GM21515 (cell line): ENCODE data around the gene SLC12A7.
A peak's percentile ranks its signal among the peaks of the same experiment; 100 is the strongest.

Source experiments
- ATAC-seq: cut with Tn5 transposase; IDR thresholded peaks from one replicate; pipeline ENCODE4 v1.9.1; 2021; ENCODE audit not compliant: unreplicated experiment

Gene SLC12A7

DNA sequence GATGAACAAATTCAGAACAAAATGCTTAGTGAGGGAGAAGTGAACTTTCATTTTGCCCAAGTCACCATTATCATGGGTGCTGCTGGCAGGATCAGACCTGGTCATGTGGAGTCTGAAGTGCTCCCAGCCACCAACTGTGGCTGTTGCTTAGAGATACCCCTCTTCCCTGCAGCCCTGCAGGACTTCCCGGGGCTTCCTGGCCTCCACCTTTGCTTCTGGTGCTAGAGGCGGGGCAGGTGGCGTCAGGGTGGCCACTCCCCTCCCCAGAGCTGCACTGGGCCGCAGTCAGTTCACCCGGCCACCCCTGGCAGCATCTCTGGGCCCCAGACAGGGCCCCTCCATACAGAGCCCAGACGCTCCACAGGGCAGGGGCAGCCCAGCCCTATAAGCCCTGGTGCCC lies 30.0 kb upstream of the SLC12A7 start:
- ATAC-seq = no peak

DNA sequence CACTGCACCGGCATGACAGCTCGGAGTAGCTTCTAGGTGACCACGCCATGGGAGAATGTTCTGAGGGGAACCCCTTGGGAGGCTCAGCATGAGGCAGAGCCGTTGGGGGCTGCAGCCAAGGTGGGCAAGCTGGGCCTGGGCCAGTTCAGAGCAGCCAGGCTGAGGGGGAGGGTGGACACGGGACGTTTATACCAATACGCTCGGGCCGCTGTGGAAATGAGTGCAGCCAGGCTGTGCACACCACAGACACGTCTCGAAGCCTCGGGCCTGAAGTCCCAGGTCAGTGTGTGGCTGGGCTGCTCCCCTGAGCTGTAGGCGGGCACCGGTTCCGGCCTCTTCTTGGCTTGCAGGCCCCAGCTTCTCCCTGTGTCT lies 28.9 kb upstream of the SLC12A7 start:
- ATAC-seq = no peak

DNA sequence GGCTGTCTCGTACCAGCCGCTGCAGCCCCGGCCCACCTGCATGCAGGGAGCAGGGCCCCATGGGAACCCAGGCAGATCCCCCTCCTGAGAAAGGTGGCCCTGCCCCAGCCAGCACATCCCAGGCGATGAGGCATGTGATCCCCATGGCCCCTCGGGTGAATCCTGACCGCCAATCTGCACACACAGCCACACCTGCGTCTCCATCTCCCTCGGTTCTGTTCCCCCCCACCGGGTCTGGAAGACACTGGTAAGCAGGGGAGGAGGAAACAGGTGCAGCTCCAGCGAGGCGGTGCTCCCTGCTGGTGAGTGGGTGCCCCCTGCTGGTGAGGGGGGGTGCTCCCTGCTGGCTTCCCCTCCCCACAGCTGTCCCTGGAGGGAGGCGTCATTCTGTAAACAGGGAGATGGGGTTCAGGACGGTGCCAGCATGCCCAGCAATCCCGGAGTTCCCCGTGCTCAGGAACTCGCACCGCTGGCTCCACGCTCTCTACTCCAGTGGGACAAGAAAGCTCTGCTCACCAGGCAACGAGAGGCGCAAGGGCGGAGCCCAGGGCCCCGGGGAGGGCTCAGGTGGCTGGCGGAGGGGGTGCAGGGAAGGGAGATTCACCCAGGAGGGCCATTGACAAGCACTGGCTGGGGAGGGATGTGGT lies 28.4 kb upstream of the SLC12A7 start:
- peak; percentile 64 for ATAC-seq

DNA sequence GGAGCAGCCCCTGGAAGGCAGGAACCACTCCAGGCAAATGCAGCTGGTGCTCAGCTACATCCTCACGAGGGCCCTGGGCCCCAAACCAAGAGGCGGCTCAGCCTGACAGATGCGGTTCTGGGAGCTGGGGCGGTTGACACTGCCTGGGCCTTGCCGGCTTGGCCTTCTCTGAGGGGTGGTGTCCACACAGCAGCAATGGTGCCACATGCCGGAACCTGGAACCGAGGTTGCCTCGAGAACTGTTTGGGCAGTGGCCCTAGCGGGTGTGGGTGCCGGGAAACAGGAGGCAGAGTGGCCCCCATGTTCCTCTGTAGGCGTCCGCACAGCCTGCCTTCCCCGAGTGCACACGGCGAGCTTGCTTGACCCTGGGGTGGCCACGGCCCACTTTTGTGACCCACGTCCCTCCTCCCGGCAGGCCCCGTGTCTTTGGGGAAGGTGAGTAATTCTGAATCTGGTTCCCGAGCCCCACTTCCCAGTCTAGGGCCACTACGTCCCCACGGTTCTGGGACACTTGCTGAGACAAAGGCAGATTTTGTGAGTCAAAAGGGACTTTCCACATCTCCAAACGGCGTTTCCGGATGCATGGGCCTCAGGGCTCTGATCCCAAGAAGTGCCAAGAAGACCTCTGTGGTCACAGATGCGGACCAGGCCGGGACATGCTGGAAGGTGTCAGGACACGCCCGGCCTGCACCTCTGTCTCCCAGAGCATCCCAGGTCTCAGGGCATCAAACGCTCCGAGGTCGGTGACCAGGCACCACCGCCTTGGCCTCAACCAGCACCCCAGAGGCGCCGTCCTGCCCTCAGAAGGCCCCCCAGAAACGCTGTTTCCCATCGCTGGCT lies 27.7 kb upstream of the SLC12A7 start:
- ATAC-seq = no peak

DNA sequence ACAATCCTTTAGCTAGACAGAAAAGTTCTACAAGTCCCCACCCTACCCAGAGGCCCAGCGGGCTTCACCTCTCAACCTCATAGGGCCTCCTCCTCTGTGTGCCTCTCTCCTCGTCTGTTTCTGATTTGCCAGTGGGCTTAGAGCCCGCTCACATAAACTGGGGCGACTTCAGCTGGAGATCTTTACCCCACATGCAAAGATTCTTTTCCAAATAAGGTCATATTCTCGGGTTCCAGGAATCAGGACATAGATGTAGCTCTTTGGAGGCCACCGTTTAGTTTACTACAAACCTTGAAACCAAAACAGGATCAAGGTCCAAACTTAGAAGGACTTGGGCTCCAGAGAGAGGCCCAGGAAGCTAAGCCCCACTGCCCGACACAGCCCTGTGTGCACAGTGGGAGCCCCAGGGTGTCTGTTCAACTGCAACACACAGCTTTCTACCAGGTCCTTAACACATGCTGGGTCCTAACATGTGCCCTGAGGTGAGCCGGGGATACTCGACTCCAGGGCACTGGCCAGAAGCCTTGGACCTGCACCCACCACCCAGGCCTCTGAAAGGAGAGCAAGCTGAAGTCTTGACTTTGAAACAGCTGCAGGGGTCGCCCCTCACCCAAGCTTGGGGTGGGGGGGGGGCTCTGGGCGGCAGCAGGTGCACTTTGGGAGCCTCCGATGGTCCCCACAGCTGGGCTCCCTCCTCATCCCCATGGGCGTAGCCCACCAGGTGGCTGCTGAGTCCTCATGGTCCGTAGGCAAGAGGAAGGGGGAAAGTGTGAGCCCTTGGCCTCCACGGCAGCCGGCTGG lies 26.8 kb upstream of the SLC12A7 start:
- ATAC-seq = no peak

DNA sequence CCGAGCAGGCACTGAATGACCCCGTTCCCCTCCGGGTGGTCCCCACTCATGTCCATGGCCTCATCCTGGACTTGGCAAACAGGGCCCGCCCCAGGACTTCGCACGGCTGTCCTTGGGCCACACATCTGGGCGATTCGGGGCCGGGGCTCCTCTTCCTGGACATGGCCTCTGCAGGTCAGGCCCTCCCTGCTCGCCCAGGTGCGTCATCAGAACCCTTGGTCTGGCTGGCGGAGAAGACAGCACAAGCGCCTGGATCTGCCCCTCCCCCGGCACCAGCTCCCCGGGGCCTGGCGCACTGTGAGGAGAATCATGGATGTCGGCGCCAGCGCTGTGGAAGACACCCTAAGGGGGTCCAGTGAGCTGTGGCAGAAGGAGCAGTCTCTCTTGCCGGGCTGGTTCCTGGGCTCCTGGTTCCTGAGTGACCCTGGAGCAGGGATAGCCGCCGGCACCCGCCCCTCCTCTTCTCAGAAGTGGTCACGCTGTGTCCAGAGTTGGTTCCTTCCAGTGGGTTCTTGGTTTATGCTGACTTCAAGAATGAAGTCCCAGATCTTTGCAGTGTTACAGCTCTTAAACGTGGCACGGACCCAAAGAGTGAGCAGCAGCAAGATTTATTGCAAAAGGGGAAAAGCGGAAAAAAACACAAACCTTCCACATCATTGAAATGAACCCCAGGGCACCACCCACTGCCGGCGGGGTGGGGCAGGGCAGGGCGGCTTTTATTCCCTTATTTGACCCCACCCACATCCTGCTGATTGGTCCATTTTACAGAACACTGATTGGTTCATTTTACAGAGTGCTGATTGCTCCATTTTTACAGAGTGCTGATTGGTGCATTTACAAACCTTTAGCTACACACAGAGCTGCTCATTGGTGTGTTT lies 25.9 kb upstream of the SLC12A7 start:
- no peak for ATAC-seq

DNA sequence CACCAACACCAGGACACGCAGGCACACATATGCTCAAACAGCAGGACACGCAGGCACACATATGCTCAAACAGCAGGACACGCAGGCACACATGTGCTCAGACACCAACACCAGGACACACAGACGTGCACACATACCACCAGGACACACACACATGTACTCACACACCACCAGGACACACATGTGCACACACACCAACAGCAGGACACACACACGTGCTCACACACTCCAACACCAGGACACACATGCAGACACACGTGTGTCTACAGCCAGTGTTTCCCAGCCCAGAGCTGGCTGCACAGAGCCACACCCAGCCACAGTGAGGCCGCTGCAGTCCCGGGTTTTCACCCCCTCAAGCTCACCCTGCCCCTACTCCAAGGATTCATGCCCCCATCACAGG lies 25.0 kb upstream of the SLC12A7 start:
- ATAC-seq = no peak

DNA sequence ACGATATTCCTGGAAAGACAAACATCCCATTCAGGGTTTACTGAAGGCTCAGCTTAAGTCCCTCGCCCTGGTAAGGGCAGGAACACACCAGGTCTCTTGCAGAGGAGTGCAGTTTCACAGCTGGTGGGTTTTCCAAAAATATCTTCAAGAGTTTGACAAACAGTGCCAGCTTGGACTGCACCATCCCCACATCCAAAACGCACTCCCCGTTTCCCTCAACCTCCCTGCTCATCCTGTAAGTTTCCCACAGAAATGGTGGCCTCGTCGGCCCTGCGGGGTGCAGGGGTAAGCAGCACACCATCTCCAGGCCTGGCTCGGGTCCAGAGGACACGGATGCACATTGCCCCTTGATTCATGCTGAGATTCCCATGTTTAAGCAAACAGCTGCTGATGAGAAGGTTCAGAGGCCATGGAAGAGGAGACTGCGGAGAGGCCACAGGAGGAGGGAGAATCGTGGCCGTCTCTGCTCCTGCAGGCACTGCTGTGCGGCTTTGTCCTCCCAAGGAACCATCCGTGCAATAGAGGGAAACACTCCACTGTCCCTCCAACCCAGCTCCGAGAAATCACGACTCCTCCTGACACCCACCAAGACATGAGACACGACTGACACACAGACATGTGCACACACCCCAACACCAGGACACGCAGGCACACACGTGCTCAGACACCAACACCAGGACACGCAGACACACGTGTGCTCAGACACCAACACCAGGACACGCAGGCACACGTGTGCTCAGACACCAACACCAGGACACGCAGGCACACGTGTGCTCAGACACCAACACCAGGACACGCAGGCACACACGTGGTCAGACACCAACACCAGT lies 24.0 kb upstream of the SLC12A7 start:
- ATAC-seq = no peak

DNA sequence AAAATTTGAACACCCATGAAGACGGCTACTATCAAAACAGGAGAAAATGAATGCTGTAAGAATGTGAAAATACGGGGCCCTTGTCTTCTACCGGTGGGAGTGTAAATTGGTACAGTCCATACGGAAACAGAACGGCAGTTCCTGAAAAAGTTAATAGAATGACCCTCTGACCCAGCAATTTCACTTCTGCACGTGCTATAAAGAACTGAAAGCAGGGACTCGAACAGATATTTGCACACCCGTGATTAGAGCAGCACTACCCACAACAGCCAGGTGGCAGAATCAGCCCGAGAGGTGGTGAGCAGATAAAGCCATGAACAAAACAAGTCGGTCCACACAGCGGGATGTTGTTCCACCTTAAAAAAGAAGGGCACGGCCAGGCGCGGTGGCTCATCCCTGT lies 22.6 kb upstream of the SLC12A7 start:
- no peak for ATAC-seq

DNA sequence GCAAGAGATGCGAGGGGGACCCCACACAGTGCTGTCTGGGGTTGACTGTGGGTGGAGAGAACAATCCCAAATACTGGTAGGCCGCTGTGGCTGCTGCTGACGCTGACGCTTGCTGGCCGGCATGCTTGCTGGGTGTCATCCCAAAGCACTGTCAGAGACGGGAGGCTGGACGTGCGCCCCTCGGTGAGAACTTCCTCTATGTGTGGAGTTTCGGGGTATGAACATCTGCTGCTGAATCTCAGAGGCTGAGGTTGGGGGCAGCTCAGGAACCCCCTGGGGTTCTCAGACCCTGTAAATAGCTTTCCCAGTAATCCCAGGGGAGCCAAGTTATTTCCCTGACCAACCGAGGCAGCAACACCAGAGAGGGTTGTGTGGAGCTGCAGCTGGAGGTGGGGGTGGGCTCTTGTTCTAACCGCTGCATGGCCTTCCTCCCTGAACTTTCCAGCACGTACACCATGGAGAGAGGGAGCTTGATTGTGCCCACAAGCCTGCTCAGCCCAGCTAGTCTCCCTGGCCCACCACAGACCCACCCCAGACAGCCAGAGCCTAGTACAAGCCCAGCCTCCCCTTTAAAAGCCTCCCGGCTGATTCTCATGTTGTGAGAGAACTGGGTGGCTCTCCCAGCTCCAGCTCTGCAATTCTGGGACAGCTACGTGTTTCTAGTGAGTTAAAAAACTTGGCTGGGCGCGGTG lies 21.8 kb upstream of the SLC12A7 start:
- ATAC-seq = no peak

DNA sequence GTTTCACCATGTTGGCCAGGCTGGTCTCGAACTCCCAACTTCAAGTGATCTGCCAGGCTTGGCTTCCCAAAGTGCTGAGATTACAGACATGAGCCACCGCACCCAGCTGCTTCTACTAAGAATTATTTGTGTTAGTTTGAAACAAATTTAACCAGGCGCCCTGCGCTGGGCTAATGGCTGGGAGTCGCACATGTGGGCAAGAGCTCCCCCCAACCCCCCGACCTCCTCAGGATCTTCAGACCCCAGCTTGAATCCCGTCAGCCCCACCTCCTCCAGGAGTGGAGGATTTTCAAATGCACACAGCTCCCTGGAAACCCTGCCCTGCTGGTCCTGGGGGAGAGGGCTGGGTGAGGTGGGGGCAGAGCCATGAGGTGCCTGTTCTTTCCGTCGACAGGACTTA lies 21.2 kb upstream of the SLC12A7 start:
- no peak for ATAC-seq

DNA sequence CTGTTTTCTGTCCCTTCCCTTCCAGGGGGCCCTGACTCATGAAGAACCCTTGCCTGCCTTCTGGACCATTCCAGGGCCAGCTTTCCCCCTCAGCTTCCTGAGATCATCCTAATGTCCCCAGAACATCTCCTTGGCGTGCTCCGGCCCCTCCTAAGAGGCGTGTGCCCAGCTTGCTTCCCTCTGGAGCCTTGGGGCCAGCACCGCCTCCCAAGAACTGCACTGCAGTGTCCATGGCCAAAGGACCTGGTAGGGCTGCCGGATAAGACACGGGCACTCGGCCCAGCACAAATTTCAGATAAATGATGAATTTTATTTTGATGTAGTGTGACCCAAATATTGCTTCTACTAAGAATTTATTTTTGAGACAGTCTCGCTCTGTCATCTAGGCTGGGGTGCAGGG lies 20.7 kb upstream of the SLC12A7 start:
- ATAC-seq = no peak

DNA sequence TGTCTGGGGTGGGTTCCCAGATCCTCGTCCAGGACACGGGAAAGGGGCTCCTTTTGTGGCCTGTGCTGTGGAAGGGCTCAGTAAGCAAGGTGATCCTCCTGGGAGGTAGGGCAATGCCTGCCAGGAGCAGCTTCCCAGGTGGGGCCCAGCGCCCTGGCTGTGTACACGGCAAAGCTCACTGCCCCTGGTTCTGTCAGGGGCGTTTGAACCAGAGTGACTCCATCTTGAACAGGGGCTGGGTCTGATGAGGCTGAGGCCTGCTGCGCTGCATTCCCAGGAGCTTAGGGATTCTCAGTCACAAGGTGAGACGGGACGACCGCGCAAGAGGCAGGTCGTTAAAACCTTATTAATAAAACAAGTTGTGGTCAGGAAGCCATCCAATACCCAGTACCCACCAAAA lies 19.9 kb upstream of the SLC12A7 start:
- no peak for ATAC-seq

DNA sequence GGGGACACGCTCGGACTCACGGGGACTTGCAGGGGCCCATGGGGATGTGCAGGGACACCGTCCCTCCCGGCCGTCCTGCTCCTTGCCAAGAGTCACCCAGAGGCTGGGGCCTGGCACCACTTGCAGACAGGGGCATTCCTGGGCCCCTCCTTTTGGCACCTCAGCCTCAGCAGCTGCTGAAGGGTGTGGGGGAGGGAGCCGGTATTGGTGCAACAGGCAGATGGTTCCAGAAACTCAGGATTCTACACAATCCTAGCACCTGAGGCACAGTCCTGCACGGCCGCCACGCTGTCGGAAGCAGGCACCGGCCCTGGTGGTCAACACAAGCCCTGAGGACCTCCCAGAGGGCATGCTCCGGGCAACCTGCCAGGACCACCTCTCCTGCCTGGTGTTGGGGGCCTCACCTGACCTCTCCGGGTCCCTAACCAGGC lies 19.3 kb upstream of the SLC12A7 start:
- no peak for ATAC-seq

DNA sequence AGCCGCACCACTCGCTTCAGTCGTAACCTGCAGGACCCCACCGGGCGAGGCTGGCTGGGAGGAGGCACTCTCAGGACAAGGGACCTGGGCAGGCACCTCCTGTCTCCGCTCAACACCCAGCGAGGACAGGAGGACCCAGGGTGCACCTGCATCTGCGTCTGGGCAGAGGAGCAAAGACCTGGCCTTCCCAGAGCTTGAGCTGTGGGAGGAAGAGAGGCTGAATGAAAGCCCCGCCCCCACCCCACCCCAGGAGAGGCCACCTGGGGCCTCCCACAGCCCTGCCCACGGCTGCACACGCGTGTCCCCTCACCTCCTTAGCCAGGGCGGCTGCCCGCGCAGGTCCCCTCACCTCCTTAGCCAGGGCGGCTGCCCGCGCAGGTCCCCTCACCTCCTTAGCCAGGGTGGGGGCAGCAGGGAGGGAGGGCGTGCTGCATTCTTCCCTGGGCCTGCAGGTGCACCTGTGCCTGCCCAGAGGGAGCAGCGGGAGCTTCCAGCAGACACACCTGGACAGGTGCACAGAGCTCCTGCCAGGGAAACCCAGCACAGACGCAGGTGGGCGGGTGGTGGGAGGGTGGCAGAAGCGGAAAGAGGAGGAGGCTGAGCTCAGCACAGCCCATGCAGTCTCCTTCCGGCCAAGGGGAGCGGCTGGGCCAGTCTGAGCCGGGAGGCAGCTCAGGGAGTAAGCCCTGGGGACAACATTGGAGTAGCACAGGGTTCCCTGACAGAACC lies 18.5 kb upstream of the SLC12A7 start:
- no peak for ATAC-seq

DNA sequence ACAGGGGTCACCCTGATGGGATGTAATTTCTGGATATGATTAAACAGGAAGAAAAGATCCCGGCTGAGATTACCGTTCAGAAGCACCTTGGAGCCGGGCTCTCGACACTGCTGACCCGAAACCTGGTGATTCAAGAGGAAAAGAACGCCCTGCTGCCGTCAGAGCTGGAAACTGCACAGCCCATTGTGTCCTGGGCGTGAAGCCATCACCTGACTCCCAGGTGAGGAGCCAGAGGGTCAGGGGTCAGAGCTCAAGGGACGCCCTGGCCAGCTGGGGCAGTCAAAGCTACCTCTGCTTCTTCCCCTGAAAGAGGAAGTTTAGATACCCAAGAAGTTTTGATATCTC lies 17.8 kb upstream of the SLC12A7 start:
- ATAC-seq = no peak

DNA sequence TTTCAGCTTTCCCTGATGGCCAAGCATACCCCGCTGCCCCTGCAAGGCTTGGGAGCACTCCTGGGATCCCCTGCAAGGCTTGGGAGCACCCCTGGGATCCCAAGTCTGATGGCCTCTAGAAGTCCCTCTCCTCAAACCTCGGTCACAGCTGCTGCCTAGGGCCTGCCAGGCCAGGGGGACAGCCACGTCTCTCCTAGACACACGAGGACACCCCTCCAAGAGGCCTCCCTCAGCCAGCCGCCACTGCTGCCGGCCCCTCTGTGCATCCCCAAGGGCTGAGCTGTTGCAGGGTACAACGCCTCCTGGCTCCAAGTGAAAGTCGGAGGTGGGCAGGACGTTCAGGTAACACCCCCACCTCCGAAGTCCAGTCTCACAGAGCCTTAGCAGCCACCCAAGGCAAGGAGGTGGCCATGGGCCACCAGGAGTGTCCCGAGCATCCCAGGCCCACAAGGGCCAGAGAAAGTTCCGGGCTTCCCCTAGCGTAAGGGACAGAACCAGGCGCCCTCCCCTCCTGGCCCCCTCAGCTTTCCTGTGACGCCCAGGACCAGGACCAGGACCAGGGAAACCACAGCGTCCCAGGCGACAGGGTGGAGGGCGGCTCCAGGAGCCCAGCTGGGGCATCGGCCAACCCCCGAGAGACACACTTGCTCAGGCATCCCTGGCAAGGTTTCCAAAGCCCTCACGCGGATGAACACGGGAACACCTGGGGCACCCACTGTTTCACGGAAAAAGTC lies 17.3 kb upstream of the SLC12A7 start:
- no peak for ATAC-seq
